Smooth muscle cell (in vitro differentiated cells): ENCODE measurements around the gene STAT2. TPM values are rescaled to one million over a fixed set of nuclear protein-coding genes. Genes with fewer than 3 reads are reported as not detected.

Experiments
- DNase-seq: peaks from one replicate; lab custom pipeline; 2025; ENCODE audit not compliant: unreplicated experiment; lab: John Stamatoyannopoulos, UW
- H2AFZ ChIP-seq: fragments of 200-600 bp; sonication (generic); 2 replicates; pipeline ENCODE4 v1.6.0; 2016; ENCODE audit warnings: antibody characterized with exemption, low read depth, mild to moderate bottlenecking
- H3F3A ChIP-seq: fragments of 200-600 bp; sonication (generic); 2 replicates; pipeline ENCODE4 v1.6.0; 2017; ENCODE audit warnings: antibody characterized with exemption, low read depth
- H3K27ac ChIP-seq: fragments of 200-600 bp; sonication (generic); 2 replicates; pipeline ENCODE4 v1.5.1; 2016; ENCODE audit warnings: low read depth, mild to moderate bottlenecking
- H3K27me3 ChIP-seq: fragments of 200-600 bp; sonication (generic); 2 replicates; pipeline ENCODE4 v1.6.1; 2016; ENCODE audit warnings: low read depth, mild to moderate bottlenecking
- H3K36me3 ChIP-seq: fragments of 200-600 bp; sonication (generic); 2 replicates; pipeline ENCODE4 v1.5.1; 2016; ENCODE audit warnings: low read depth
- H3K4me1 ChIP-seq: fragments of 200-600 bp; sonication (generic); 2 replicates; pipeline ENCODE4 v1.5.1; 2016; ENCODE audit warnings: low read depth
- H3K4me2 ChIP-seq: fragments of 200-600 bp; sonication (generic); 2 replicates; pipeline ENCODE4 v1.6.0; 2016; ENCODE audit warnings: mild to moderate bottlenecking
- H3K4me3 ChIP-seq: fragments of 200-600 bp; sonication (generic); 2 replicates; pipeline ENCODE4 v1.5.1; 2016; ENCODE audit warnings: mild to moderate bottlenecking
- H3K79me2 ChIP-seq: fragments of 200-600 bp; sonication (generic); 2 replicates; pipeline ENCODE4 v1.6.0; 2016; ENCODE audit warnings: low read depth, mild to moderate bottlenecking
- H3K9ac ChIP-seq: fragments of 200-600 bp; sonication (generic); 2 replicates; pipeline ENCODE4 v1.6.0; 2016; ENCODE audit warnings: low read depth
- H3K9me3 ChIP-seq: fragments of 200-600 bp; sonication (generic); replicated peaks from 2 replicates; pipeline ENCODE4 v1.5.1; 2016; ENCODE audit warnings: low read depth
- H4K20me1 ChIP-seq: fragments of 200-600 bp; sonication (generic); 2 replicates; pipeline ENCODE4 v1.6.0; 2016; ENCODE audit warnings: low read depth
- WGBS: methylation state at CpG from one replicate; pipeline ENCODE4 v1.1.7; 2016; ENCODE audit warnings: low lambda C conversion rate; 5-methylcytosine and 5-hydroxymethylcytosine counted together
- polyA plus RNA-seq: library from polyadenylated mRNA; unstranded; fragments of >200 nt; fragmentation: Nextera tagmentation; extraction: Ambion mirVana; gene quantifications from 2 replicates; pipeline ENCODE4 v1.2.1, GENCODE V29; 2016
- total RNA-seq: library from RNA; depleted of rRNA; stranded (reverse); fragments of >200 nt; gene quantifications from 2 replicates; pipeline ENCODE4 v1.2.3, GENCODE V29; 2014
- TF ChIP-seq, protein P1 (sequence below): fragments of 200-600 bp; sonication (generic); IDR thresholded peaks from 2 replicates; pipeline ENCODE4 v1.5.1; 2017; ENCODE audit warnings: borderline replicate concordance, mild to moderate bottlenecking, antibody characterized with exemption; ENCODE audit not compliant: insufficient read depth, poor library complexity, severe bottlenecking

Gene STAT2
- total and polyA plus RNA-seq, 2 experiments from 2014 or later: 108 to 141 TPM

DNA sequence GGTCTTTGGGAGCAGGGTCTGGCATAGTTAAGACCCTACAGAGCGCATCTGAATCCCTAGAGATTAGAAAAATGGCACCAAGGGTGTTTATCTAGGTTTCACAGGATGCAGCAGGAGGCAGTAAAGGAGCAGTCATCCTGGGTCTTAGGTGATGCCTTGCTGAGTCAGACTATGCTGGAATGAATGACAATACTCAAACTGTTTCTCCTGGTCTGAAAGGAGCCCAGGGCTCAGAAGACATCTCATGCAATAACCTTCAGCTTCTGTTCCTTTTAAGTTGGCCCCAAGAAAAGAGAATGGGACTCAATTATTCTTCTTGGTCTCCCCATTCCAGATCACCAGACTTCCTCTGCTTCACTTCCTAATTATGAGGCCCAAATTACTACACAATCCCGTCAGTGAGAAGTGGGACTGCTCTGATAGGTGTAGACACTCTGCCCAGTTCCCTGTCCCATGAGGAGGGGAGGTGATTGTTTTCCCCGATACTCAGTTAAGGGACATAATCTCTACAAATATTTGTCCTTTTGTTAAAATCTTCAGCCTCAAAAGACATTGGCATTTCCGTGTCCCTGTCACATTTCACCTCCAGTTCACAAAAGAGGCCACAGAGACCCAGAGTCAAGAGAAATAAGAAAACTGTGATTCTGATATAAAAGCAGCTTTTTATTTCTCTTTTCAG, 17.5 kb upstream of the STAT2 start:
- Histone ChIP-seq H3K9me3 (no peaks in the 10 kb centered on the region), H3K27ac (no peak overlapping the region), H3K4me3 (no peak overlapping the region), H3K27me3 (no peaks in the 10 kb centered on the region), H3K4me2 (no peak overlapping the region), H3K4me1 (no peaks in the 10 kb centered on the region), H3K79me2 (no peaks in the 10 kb centered on the region), H3F3A (no peaks in the 10 kb centered on the region), H3K9ac (no peak overlapping the region), H3K36me3 (no peaks in the 10 kb centered on the region), H2AFZ (peak overlapping the region; percentile 3), H4K20me1 (no peaks in the 10 kb centered on the region)
- 82% methylated on average over 4 of the region's 4 CpGs for WGBS
- no peak for DNase-seq
- TF ChIP-seq, protein P1, sequence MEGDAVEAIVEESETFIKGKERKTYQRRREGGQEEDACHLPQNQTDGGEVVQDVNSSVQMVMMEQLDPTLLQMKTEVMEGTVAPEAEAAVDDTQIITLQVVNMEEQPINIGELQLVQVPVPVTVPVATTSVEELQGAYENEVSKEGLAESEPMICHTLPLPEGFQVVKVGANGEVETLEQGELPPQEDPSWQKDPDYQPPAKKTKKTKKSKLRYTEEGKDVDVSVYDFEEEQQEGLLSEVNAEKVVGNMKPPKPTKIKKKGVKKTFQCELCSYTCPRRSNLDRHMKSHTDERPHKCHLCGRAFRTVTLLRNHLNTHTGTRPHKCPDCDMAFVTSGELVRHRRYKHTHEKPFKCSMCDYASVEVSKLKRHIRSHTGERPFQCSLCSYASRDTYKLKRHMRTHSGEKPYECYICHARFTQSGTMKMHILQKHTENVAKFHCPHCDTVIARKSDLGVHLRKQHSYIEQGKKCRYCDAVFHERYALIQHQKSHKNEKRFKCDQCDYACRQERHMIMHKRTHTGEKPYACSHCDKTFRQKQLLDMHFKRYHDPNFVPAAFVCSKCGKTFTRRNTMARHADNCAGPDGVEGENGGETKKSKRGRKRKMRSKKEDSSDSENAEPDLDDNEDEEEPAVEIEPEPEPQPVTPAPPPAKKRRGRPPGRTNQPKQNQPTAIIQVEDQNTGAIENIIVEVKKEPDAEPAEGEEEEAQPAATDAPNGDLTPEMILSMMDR: no peak

DNA sequence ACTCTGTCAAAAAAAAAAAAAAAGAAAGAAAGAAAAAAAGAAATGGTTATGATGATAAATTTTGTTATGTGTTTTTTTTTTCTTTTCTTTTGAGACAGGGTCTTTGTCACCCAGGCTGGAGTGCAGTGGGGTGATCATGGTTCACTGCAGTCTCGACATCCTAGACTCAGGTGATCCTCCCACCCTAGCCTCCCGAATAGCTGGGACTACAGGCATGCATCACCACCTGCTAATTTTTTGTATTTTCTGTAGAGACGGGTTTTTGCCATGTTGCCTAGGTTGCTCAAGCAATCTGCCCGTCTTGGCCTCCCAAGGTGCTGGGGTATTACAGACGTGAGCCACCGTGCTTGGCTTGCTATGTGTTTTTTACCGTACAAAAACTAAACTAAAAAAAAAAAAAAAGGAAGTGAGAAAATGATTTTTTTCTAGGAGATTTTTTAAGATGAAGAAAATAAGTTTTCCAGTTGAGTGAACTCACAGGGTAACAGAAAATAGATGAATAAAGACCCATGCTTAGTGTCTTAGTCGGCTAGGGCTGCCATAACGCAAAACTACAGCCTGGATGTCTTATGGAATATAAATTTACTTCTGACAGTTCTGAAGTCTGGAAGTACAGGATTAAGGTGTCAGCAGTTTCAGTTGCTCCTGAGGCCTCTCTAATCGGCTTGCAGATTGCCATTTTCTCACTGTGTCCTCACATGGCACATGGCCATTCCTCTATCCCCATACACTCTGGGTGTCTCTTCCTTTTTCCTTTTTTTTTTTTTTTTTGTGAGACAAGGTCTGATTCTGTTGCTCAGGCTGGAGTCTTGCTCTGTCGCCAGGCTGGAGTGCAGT, 15.9 kb upstream of the STAT2 start:
- TF ChIP-seq, protein P1: no peak
- DNase-seq: no peak
- no peak overlapping the region for H3K4me2 ChIP-seq
- H3K9me3 ChIP-seq: no peaks in the 10 kb centered on the region
- H3K4me3 ChIP-seq: no peak overlapping the region
- H3F3A ChIP-seq: no peaks in the 10 kb centered on the region
- H3K27me3 ChIP-seq: peaks cover 7% of the 10 kb centered on the region
- H2AFZ ChIP-seq: no peak overlapping the region
- H4K20me1 ChIP-seq: no peaks in the 10 kb centered on the region
- WGBS: 86% methylated on average over 11 of the region's 11 CpGs
- H3K9ac ChIP-seq: no peak overlapping the region
- H3K4me1 ChIP-seq: no peaks in the 10 kb centered on the region
- no peaks in the 10 kb centered on the region for H3K79me2 ChIP-seq
- H3K36me3 ChIP-seq: no peaks in the 10 kb centered on the region
- no peak overlapping the region for H3K27ac ChIP-seq

- TF ChIP-seq, protein P1: no peak
- no peak overlapping the region for H3K27ac ChIP-seq
- DNase-seq: no peak
- no peaks in the 10 kb centered on the region for H3K9me3 ChIP-seq
- H3K27me3 ChIP-seq: peaks cover 7% of the 10 kb centered on the region
- no peaks in the 10 kb centered on the region for H3K79me2 ChIP-seq
- H2AFZ ChIP-seq: no peak overlapping the region
- no peaks in the 10 kb centered on the region for H4K20me1 ChIP-seq
- 94% methylated on average over 7 of the region's 7 CpGs for WGBS
- no peaks in the 10 kb centered on the region for H3K4me1 ChIP-seq
- no peaks in the 10 kb centered on the region for H3F3A ChIP-seq
- no peak overlapping the region for H3K4me2 ChIP-seq
- H3K9ac ChIP-seq: no peak overlapping the region
- no peak overlapping the region for H3K4me3 ChIP-seq
- no peaks in the 10 kb centered on the region for H3K36me3 ChIP-seq
Observed at GRCh38 chr12:56374726-56375597, 15.1 kb upstream of the STAT2 start.
